ENCODE measurements around the gene NSRP1.

DNA sequence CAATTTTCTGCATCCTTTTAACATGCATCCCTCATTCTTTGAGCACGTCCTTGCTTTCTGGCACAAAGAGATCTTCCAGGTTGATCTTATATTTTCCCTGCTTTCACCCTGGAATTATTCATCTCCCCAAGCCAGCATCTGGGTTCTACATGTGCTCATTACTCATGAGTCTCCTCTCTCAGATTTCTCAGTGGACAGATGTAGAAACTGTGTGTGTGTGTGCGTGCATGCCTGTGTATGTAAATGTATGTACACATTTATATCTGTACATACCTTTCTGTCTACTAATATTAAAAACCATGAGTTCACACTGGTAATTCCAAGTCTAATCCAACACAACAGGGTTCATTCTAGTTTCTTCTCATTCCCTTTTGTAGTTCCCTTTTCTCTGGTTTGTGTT is 41.9 kb upstream of the NSRP1 start:
- TF ChIP-seq, protein P1, sequence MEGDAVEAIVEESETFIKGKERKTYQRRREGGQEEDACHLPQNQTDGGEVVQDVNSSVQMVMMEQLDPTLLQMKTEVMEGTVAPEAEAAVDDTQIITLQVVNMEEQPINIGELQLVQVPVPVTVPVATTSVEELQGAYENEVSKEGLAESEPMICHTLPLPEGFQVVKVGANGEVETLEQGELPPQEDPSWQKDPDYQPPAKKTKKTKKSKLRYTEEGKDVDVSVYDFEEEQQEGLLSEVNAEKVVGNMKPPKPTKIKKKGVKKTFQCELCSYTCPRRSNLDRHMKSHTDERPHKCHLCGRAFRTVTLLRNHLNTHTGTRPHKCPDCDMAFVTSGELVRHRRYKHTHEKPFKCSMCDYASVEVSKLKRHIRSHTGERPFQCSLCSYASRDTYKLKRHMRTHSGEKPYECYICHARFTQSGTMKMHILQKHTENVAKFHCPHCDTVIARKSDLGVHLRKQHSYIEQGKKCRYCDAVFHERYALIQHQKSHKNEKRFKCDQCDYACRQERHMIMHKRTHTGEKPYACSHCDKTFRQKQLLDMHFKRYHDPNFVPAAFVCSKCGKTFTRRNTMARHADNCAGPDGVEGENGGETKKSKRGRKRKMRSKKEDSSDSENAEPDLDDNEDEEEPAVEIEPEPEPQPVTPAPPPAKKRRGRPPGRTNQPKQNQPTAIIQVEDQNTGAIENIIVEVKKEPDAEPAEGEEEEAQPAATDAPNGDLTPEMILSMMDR (IDR thresholded peaks at IDR 0.05), result no peak
- no peak for TF ChIP-seq POLR2A (IDR thresholded peaks at IDR 0.05)
